Astrocyte of the cerebellum (primary cell): ENCODE measurements around the gene MAN2A2.

ENCODE experiments used
- DNase-seq: peaks from one replicate; pipeline ENCODE4 v3.0.0-alpha.2; 2011; ENCODE audit warnings: low read depth
- H3K4me3 ChIP-seq: 2 replicates; pipeline ENCODE4 v1.5.1; 2011; ENCODE audit warnings: mild to moderate bottlenecking, low read depth, low read length, moderate library complexity
- CTCF ChIP-seq: IDR thresholded peaks from 2 replicates; pipeline ENCODE4 v1.5.1; 2012; ENCODE audit warnings: low read length, low read depth, moderate library complexity, mild to moderate bottlenecking; ENCODE audit errors: missing control alignments
- in situ Hi-C: cut with HindIII; loops from 2 replicates; pipeline ENCODE4 v1.10.0; 2017; ENCODE audit warnings: low sequenced_read_pairs

MAN2A2 gene

GRCh38 chr15:90915216-90915807 is 12.2 kb downstream of the MAN2A2 start:
- in situ Hi-C loops = no loop called here
- no peak for DNase-seq
- no peak overlapping the region for H3K4me3 ChIP-seq
- TF ChIP-seq CTCF = no peak

GRCh38 chr15:90915808-90916440 is 12.8 kb downstream of the MAN2A2 start:
- TF ChIP-seq CTCF = no peak
- in situ Hi-C loops = no loop called here
- no peak for DNase-seq
- H3K4me3 ChIP-seq = no peak overlapping the region

- no peak overlapping the region for H3K4me3 ChIP-seq
- no peak for TF ChIP-seq CTCF
- no peak for DNase-seq
- in situ Hi-C loops = no loop called here
Observed at GRCh38 chr15:90916461-90916860, 13.4 kb downstream of the MAN2A2 start.

- no peak for DNase-seq
- in situ Hi-C loops = no loop called here
- TF ChIP-seq CTCF = no peak
- H3K4me3 ChIP-seq = no peak overlapping the region
Observed at GRCh38 chr15:90917569-90917968, 14.5 kb downstream of the MAN2A2 start.

- TF ChIP-seq CTCF = no peak
- DNase-seq = no peak
- no peak overlapping the region for H3K4me3 ChIP-seq
- in situ Hi-C loops = no loop called here
Observed at GRCh38 chr15:90918034-90918788, 15.1 kb downstream of the MAN2A2 start.

- no peak overlapping the region for H3K4me3 ChIP-seq
- in situ Hi-C loops = no loop called here
- no peak for DNase-seq
- TF ChIP-seq CTCF = no peak
Observed at GRCh38 chr15:90918835-90919234, 15.7 kb downstream of the MAN2A2 start.
